Stomach (tissue), 9 donors: ENCODE data around the gene BRAF. TPM values are rescaled to one million over a fixed set of nuclear protein-coding genes. Genes with fewer than 3 reads are reported as not detected.

ENCODE experiments used
- DNase-seq, 2 donors: peaks; one replicate each; pipeline versions ENCODE4 v3.0.0 to v3.0.0-alpha.2; 2013 to 2019
- H3K27ac ChIP-seq, 5 donors: fragments of 200-600 bp in 4 of 5; sonication (generic) in 4 of 5; one replicate each; pipeline ENCODE4 v1.5.1; 2013 to 2019; ENCODE audit warnings: mild to moderate bottlenecking in 1 of 5, moderate library complexity in 1 of 5
- H3K27me3 ChIP-seq, 3 donors: fragments of 200-600 bp; sonication (generic); one replicate each; pipeline ENCODE4 v1.5.1; 2017 to 2019; ENCODE audit warnings: mixed run types in 1 of 3
- H3K36me3 ChIP-seq, 4 donors: fragments of 200-600 bp; sonication (generic); 1 replicate in 3 of 4; 2 replicates in 1 of 4; pipeline ENCODE4 v1.5.1; 2016 to 2019
- H3K4me1 ChIP-seq, 4 donors: fragments of 200-600 bp; sonication (generic); one replicate each; pipeline ENCODE4 v1.5.1; 2016 to 2019
- H3K4me3 ChIP-seq, 4 donors: fragments of 200-600 bp; sonication (generic) in 3 of 4; one replicate each; pipeline ENCODE4 v1.5.1; 2016 to 2019; ENCODE audit warnings: mild to moderate bottlenecking in 1 of 4
- H3K9me3 ChIP-seq, 4 donors: fragments of 200-600 bp; sonication (generic); one replicate each; pipeline ENCODE4 v1.5.1; 2016 to 2019
- EP300 ChIP-seq: sonication (generic); formaldehyde crosslinking; IDR thresholded peaks from one replicate; pipeline ENCODE4 v1.6.1; 2017; ENCODE audit warnings: antibody characterized with exemption
- POLR2A ChIP-seq, 4 donors: fragments of 450-650 bp; IDR thresholded peaks; one replicate each; pipeline ENCODE4 v1.6.1; 2016; ENCODE audit warnings: antibody characterized with exemption in 4 of 4, control low read depth in 2 of 4, mild to moderate bottlenecking in 1 of 4, moderate library complexity in 1 of 4
- POLR2AphosphoS5 ChIP-seq, 3 donors: sonication (generic); formaldehyde crosslinking; IDR thresholded peaks; one replicate each; pipeline ENCODE4 v1.6.1; 2016; ENCODE audit warnings: antibody characterized with exemption in 3 of 3
- WGBS, 5 donors: extraction: QIAGEN DNeasy Blood & Tissue Kit in 3 of 5; methylation state at CpG; one replicate each; pipeline versions ENCODE4 v1.1.5 to v1.1.7; 2013 to 2018; 5-methylcytosine and 5-hydroxymethylcytosine counted together
- intact Hi-C: fragments of 100-400 bp; cut with DNase I; formaldehyde crosslinking; loops from one replicate; pipeline ENCODE4 v1.15.1; 2023; ENCODE audit warnings: low total_unique reads
- polyA plus RNA-seq, 3 donors: library from polyadenylated mRNA; stranded (reverse); fragments of 200-250 nt; gene quantifications; one replicate each; pipeline ENCODE4 v1.2.3, GENCODE V29; 2013
- total RNA-seq, 5 donors: library from RNA; depleted of rRNA; stranded (reverse); fragments of >200 nt; gene quantifications; one replicate each; pipeline versions ENCODE4 v1.1.0 to v1.2.3, GENCODE V29; 2014 to 2016
- TF ChIP-seq, protein P1 (sequence below), 7 experiments: fragments of 450-650 bp in 4 of 7; fragments of 200-600 bp in 3 of 7; sonication (generic) in 3 of 7; IDR thresholded peaks; one replicate each; pipeline ENCODE4 v1.5.1; 2016 to 2019; ENCODE audit warnings: antibody characterized with exemption in 7 of 7, control low read depth in 2 of 7, mild to moderate bottlenecking in 1 of 7
- donor health status: healthy with polysubstance abuse.
- donor health status: Bipolar disorder and iron deficiency.
- donor health status: healthy.

The BRAF gene
- total and polyA plus RNA-seq, 8 donors = 3.9 to 105 (median 33.3) TPM

DNA sequence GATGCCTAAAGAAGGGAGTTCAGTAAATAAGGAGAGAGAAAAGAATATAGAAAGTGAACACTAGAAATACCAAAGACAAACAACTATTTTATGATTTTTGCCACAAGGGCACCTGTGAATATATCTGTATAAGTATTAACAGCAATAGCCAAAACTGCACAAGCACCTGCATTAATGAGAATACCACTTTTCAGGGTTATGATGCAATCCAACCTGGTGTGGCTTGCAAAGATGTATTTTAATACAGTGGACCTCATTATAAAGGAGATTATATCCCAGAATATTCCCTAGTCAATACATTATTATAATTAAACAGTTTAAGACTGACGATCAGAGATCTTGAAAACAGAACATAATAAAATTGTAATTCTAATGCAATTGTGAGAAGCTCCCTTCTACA, 4.0 kb downstream of the BRAF start:
- DNase-seq = no peak
- Histone ChIP-seq H3K4me3 (no peak overlapping the region), H3K4me1 (peaks cover 17 to 57% (median 37%) of the 10 kb centered on the region in 4 donors), H3K36me3 (no peaks in the 10 kb centered on the region), H3K27me3 (no peaks in the 10 kb centered on the region), H3K9me3 (no peaks in the 10 kb centered on the region), H3K27ac (no peak overlapping the region)
- intact Hi-C loops = no loop called here
- 51 to 71% (median 55%) methylated on average over 1 of the region's 1 CpG for WGBS, 5 donors
- no peak for TF ChIP-seq POLR2A (IDR thresholded peaks at IDR 0.05)
- TF ChIP-seq, protein P1, sequence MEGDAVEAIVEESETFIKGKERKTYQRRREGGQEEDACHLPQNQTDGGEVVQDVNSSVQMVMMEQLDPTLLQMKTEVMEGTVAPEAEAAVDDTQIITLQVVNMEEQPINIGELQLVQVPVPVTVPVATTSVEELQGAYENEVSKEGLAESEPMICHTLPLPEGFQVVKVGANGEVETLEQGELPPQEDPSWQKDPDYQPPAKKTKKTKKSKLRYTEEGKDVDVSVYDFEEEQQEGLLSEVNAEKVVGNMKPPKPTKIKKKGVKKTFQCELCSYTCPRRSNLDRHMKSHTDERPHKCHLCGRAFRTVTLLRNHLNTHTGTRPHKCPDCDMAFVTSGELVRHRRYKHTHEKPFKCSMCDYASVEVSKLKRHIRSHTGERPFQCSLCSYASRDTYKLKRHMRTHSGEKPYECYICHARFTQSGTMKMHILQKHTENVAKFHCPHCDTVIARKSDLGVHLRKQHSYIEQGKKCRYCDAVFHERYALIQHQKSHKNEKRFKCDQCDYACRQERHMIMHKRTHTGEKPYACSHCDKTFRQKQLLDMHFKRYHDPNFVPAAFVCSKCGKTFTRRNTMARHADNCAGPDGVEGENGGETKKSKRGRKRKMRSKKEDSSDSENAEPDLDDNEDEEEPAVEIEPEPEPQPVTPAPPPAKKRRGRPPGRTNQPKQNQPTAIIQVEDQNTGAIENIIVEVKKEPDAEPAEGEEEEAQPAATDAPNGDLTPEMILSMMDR (IDR thresholded peaks at IDR 0.05) = no peak

DNA sequence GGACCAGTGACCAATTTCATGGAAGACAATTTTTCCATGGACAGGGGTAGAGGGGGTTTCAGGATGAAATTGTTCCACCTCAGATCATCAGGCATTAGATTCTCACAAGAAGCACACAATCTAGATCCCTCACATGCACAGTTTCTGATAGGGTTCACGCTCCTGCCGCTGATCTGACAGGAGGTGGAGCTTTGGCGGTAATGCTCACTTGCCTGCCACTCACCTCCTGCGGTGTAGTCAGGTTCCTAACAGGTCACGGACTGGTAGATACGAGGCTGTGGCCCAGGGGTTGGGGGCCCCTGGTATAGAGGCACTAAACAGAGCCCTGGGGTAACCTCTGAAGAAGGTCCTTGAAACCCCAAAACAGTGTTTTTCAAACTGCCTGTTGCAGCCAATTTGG, 6.5 kb downstream of the BRAF start:
- TF ChIP-seq POLR2A (IDR thresholded peaks at IDR 0.05) (no peak), POLR2AphosphoS5 (IDR thresholded peaks at IDR 0.05) (no peak), EP300 (no peak)
- TF ChIP-seq, protein P1 (IDR thresholded peaks at IDR 0.05) = no peak
- Histone ChIP-seq H3K9me3 (no peaks in the 10 kb centered on the region), H3K4me3 (no peak overlapping the region), H3K36me3 (no peaks in the 10 kb centered on the region), H3K27me3 (no peaks in the 10 kb centered on the region), H3K27ac (no peak overlapping the region), H3K4me1 (peaks cover 20 to 59% (median 40%) of the 10 kb centered on the region in 4 donors)
- WGBS, 5 donors = 96 to 99% (median 98%) methylated on average over 6 of the region's 6 CpGs
- intact Hi-C loops = no loop called here
- DNase-seq = no peak

DNA sequence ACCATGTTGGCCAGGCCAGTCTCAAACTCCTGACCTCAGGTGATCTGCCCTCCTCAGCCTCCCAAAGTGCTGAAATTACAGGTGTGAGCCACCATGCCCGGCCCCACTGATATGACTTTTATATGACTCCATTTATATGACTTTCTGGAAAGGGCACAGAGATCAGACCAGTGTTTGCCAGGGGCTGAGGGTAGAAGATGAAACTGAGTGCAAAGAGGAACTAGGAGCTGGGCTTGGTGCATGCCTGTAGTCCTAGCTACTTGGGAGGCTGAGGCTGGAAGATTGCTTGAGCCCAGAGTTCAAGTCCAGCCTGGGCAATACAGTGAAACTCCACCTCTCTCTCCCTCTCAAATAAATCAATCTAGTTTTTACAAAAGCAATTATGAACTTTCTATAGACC, 7.5 kb downstream of the BRAF start:
- Histone ChIP-seq H3K4me1 (peaks cover 17 to 56% (median 39%) of the 10 kb centered on the region in 4 donors), H3K27ac (no peak overlapping the region), H3K4me3 (no peak overlapping the region), H3K9me3 (no peaks in the 10 kb centered on the region), H3K36me3 (no peaks in the 10 kb centered on the region), H3K27me3 (no peaks in the 10 kb centered on the region)
- no peak for TF ChIP-seq POLR2AphosphoS5 (IDR thresholded peaks at IDR 0.05)
- TF ChIP-seq EP300 = no peak
- no peak for TF ChIP-seq POLR2A (IDR thresholded peaks at IDR 0.05)
- TF ChIP-seq, protein P1 (IDR thresholded peaks at IDR 0.05) = no peak
- WGBS, 5 donors = 86 to 100% (median 94%) methylated on average over 1 of the region's 1 CpG
- intact Hi-C loops = no loop called here
- no peak for DNase-seq

DNA sequence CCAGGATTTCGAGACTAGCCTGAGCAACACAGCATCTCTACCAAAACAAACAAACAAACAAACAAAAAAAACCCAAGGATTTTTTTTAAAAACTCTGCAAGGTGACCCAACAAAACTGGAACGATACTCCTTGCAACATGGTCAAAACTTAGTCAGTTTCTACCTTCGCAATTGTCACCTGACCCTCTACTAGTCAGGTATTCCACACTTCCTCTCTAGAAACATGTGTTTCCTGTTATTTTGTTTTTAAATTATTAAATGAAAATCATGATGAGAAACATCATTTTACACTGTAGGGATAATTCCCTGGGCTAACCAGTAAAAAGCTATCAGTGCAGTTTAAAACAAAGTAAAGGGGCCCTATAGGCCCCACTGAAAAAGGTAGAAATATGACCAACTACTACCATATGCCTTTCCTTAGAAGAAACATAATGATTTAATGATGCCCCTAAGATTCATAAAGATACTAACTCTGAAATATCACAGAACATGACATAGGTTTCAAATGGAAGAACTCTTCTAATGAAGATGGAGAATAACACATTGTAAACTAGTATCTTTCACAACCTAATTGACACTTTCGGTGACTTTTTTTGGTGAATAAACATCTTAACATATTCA, 8.7 kb downstream of the BRAF start:
- Histone ChIP-seq H3K4me3 (no peak overlapping the region), H3K4me1 (peaks cover 21 to 52% (median 36%) of the 10 kb centered on the region in 4 donors), H3K36me3 (no peaks in the 10 kb centered on the region), H3K9me3 (no peaks in the 10 kb centered on the region), H3K27ac (no peak overlapping the region), H3K27me3 (no peaks in the 10 kb centered on the region)
- TF ChIP-seq, protein P1 (IDR thresholded peaks at IDR 0.05) = no peak
- 84 to 94% (median 92%) methylated on average over 4 of the region's 4 CpGs for WGBS, 5 donors
- no peak for DNase-seq
- intact Hi-C loops = no loop called here
